Common myeloid progenitor, CD34-positive (primary cell): ENCODE data around the gene DNMT1.
"Not testable (repeated sequence)": the region's sequence is repeated elsewhere in the genome, so short reads cannot be mapped to it uniquely, and the experiment has no call there.

Source experiments
- CTCF ChIA-PET: fragments of 350-600 bp; sonication (Branson Sonifier 250); formaldehyde crosslinking; loops from one replicate; lab custom pipeline; 2021; ENCODE audit warnings: antibody characterized with exemption; lab: Charles Lee
- POLR2A ChIA-PET: fragments of 350-600 bp; sonication (Branson Sonifier 250); formaldehyde crosslinking; loops from one replicate; lab custom pipeline; 2021; ENCODE audit warnings: antibody characterized with exemption; lab: Charles Lee
- DNase-seq, 3 donors: peaks; one replicate each; pipeline versions ENCODE4 v3.0.0 to v3.0.0-alpha.2; 2013
- H3K27ac ChIP-seq, 2 experiments: 1 replicate in 1 of 2; 2 replicates in 1 of 2; pipeline ENCODE4 v1.7.0; 2013; ENCODE audit warnings: inconsistent platforms in 2 of 2, low read length in 2 of 2, mild to moderate bottlenecking in 2 of 2, low read depth in 1 of 2, moderate library complexity in 1 of 2; ENCODE audit not compliant: severe bottlenecking in 2 of 2, insufficient read depth in 1 of 2, poor library complexity in 1 of 2
- H3K27me3 ChIP-seq, 5 experiments: replicated peaks in 2 of 5; 1 replicate in 3 of 5; 2 replicates in 2 of 5; pipeline versions ENCODE4 v1.6.1 to v1.7.0; 2013; ENCODE audit warnings: low read length in 4 of 5, mild to moderate bottlenecking in 2 of 5, moderate library complexity in 2 of 5, inconsistent platforms in 1 of 5; ENCODE audit not compliant: insufficient read depth in 5 of 5, control insufficient read depth in 4 of 5
- H3K36me3 ChIP-seq, 4 experiments: 1 replicate in 2 of 4; 2 replicates in 2 of 4; pipeline versions ENCODE4 v1.6.1 to v1.7.0; 2013; ENCODE audit warnings: low read length in 3 of 4, control low read depth in 1 of 4, mild to moderate bottlenecking in 1 of 4; ENCODE audit not compliant: control insufficient read depth in 4 of 4, insufficient read depth in 4 of 4
- H3K4me1 ChIP-seq, 4 experiments: 1 replicate in 3 of 4; 2 replicates in 1 of 4; pipeline versions ENCODE4 v1.6.1 to v1.7.1; 2013; ENCODE audit warnings: low read length in 3 of 4, mild to moderate bottlenecking in 3 of 4, control low read depth in 1 of 4, inconsistent platforms in 1 of 4, moderate library complexity in 1 of 4; ENCODE audit not compliant: control insufficient read depth in 4 of 4, insufficient read depth in 4 of 4; ENCODE audit errors: control extremely low read depth in 1 of 4
- H3K4me3 ChIP-seq, 7 experiments: 1 replicate in 4 of 7; 2 replicates in 3 of 7; pipeline versions ENCODE4 v1.5.1 to v1.7.0; 2013; ENCODE audit warnings: mild to moderate bottlenecking in 7 of 7, low read length in 6 of 7, moderate library complexity in 6 of 7, inconsistent platforms in 2 of 7, low read depth in 2 of 7, control low read depth in 1 of 7; ENCODE audit not compliant: insufficient read depth in 4 of 7, control insufficient read depth in 1 of 7; ENCODE audit errors: extremely low read depth in 1 of 7
- H3K9me3 ChIP-seq, 5 experiments: 1 replicate in 4 of 5; 2 replicates in 1 of 5; pipeline versions ENCODE4 v1.6.1 to v1.7.1; 2013; ENCODE audit warnings: low read length in 4 of 5, mild to moderate bottlenecking in 2 of 5, inconsistent platforms in 1 of 5, low read depth in 1 of 5, moderate library complexity in 1 of 5; ENCODE audit not compliant: control insufficient read depth in 4 of 5, insufficient read depth in 2 of 5; ENCODE audit errors: control extremely low read depth in 1 of 5
- WGBS: methylation state at CpG from one replicate; pipeline ENCODE4 v1.1.5; 2013; ENCODE audit not compliant: insufficient coverage; 5-methylcytosine and 5-hydroxymethylcytosine counted together

Gene DNMT1

GRCh38 chr19:10198889-10199644 lies 4.3 kb upstream of the DNMT1 start:
- not testable (repeated sequence) for H3K27me3 ChIP-seq, H3K4me1 ChIP-seq, H3K4me3 ChIP-seq, H3K9me3 ChIP-seq, H3K27ac ChIP-seq, H3K36me3 ChIP-seq
- DNase-seq, result peak; percentile 9 to 43 (median 40)
- 93% methylated on average over 8 of the region's 11 CpGs for WGBS
- ChIA-PET CTCF (interaction anchor here (0.6 kb wide), 1 partner anchor 1611 kb away, joined by 3 read pairs; no protein-coding TSS in a partner anchor), POLR2A (interaction anchor here (0.7 kb wide), 1 partner anchor 400 kb away, joined by 3 read pairs; no protein-coding TSS in a partner anchor)

GRCh38 chr19:10195199-10195519 lies 406 bp upstream of the DNMT1 start:
- Histone ChIP-seq H3K27me3 (no peaks in the 10 kb centered on the region), H3K4me1 (peaks cover 3 to 21% (median 16%) of the 10 kb centered on the region in 4 experiments), H3K4me3 (peak overlapping the region in 6 of 7 experiments; percentile 84 to 96 (median 90)), H3K27ac (no peak overlapping the region), H3K9me3 (no peaks in the 10 kb centered on the region), H3K36me3 (peaks cover 0 to 14% (median 5%) of the 10 kb centered on the region in 4 experiments)
- WGBS, result 15% methylated on average over 2 of the region's 6 CpGs
- POLR2A ChIA-PET, result interaction anchor here (0.8 kb wide), 1 partner anchor 13 kb away, joined by 3 read pairs; no protein-coding TSS in a partner anchor
- no peak for DNase-seq
- CTCF ChIA-PET, result interaction anchor here (0.5 to 1.6 kb wide), 6 partner anchors 14 to 49 kb away, joined by 3 to 4 read pairs (median 3); no protein-coding TSS in a partner anchor

GRCh38 chr19:10193790-10194499 lies 808 bp downstream of the DNMT1 start:
- 5% methylated on average over 27 of the region's 30 CpGs for WGBS
- Histone ChIP-seq H3K4me1 (peaks cover 3 to 21% (median 16%) of the 10 kb centered on the region in 4 experiments), H3K27me3 (no peaks in the 10 kb centered on the region), H3K9me3 (no peaks in the 10 kb centered on the region), H3K27ac (peak overlapping the region; percentile 61 to 67), H3K36me3 (peaks cover 3 to 23% (median 9%) of the 10 kb centered on the region in 4 experiments), H3K4me3 (peak overlapping the region; percentile 80 to 96 (median 89))
- CTCF ChIA-PET, result interaction anchor here (1.3 to 2.2 kb wide), 3 partner anchors 16 to 56 kb away, joined by 3 to 7 read pairs (median 4); no protein-coding TSS in a partner anchor
- DNase-seq, result peak in 1 of 3 donors; percentile 19
- POLR2A ChIA-PET, result interaction anchor here (0.6 to 0.9 kb wide), 2 partner anchors 56 to 104 kb away, joined by 3 read pairs; no protein-coding TSS in a partner anchor

GRCh38 chr19:10192922-10193321 lies 1.8 kb downstream of the DNMT1 start:
- Histone ChIP-seq H3K4me3 (peak overlapping the region in 2 of 7 experiments; percentile 42 to 96), H3K27me3 (no peaks in the 10 kb centered on the region), H3K9me3 (no peaks in the 10 kb centered on the region), H3K36me3 (peaks cover 3 to 31% (median 10%) of the 10 kb centered on the region in 4 experiments), H3K4me1 (peaks cover 3 to 18% (median 16%) of the 10 kb centered on the region in 4 experiments), H3K27ac (peak overlapping the region in 1 of 2 experiments; percentile 67)
- POLR2A ChIA-PET, result no interaction called here
- no peak for DNase-seq
- CTCF ChIA-PET, result interaction anchor here (2.2 kb wide), 1 partner anchor 57 kb away, joined by 7 read pairs; no protein-coding TSS in a partner anchor
- whole genome bisulfite sequencing, result 100% methylated on average over 1 of the region's 6 CpGs

- Histone ChIP-seq H3K4me3 (no peak overlapping the region), H3K9me3 (no peaks in the 10 kb centered on the region), H3K4me1 (peaks cover 3 to 18% (median 16%) of the 10 kb centered on the region in 4 experiments), H3K27me3 (no peaks in the 10 kb centered on the region), H3K36me3 (peaks cover 3 to 45% (median 15%) of the 10 kb centered on the region in 4 experiments), H3K27ac (no peak overlapping the region)
- ChIA-PET POLR2A (interaction anchor here (0.7 kb wide), 1 partner anchor 49 kb away, joined by 3 read pairs; no protein-coding TSS in a partner anchor), CTCF (interaction anchor here (2.2 kb wide), 1 partner anchor 58 kb away, joined by 7 read pairs; no protein-coding TSS in a partner anchor)
- DNase-seq, result no peak
- WGBS, result 100% methylated on average over 2 of the region's 2 CpGs
Observed at GRCh38 chr19:10191347-10191746, 3.4 kb downstream of the DNMT1 start.

- H3K4me3 ChIP-seq, result no peak overlapping the region
- no peak overlapping the region for H3K27ac ChIP-seq
- peaks cover 3 to 52% (median 23%) of the 10 kb centered on the region in 4 experiments for H3K36me3 ChIP-seq
- ChIA-PET POLR2A (no interaction called here), CTCF (no interaction called here)
- H3K4me1 ChIP-seq, result peaks cover 3 to 15% (median 14%) of the 10 kb centered on the region in 4 experiments
- no peaks in the 10 kb centered on the region for H3K9me3 ChIP-seq
- H3K27me3 ChIP-seq, result no peaks in the 10 kb centered on the region
- no peak for DNase-seq
- WGBS, result 94% methylated on average over 5 of the region's 5 CpGs
Observed at GRCh38 chr19:10190026-10190425, 4.7 kb downstream of the DNMT1 start.
